Uterus (tissue), 4 donors: ENCODE measurements around the gene VAX1. TPM values are rescaled to one million over a fixed set of nuclear protein-coding genes. Genes with fewer than 3 reads are reported as not detected.

Experiments
- DNase-seq, 2 donors: peaks; one replicate each; pipeline ENCODE4 v3.0.0-alpha.2; 2019 to 2020
- H3K27ac ChIP-seq, 2 donors: fragments of 200-600 bp; sonication (generic); 1 replicate in 1 of 2; 2 replicates in 1 of 2; pipeline ENCODE4 v1.5.1; 2016 to 2018
- H3K27me3 ChIP-seq, 2 donors: fragments of 200-600 bp; sonication (generic); one replicate each; pipeline ENCODE4 v1.5.1; 2018 to 2019; ENCODE audit warnings: control low read depth in 1 of 2
- H3K36me3 ChIP-seq, 2 donors: fragments of 200-600 bp; sonication (generic); one replicate each; pipeline ENCODE4 v1.5.1; 2019; ENCODE audit warnings: control low read depth in 1 of 2
- H3K4me1 ChIP-seq, 2 donors: fragments of 200-600 bp; sonication (generic); one replicate each; pipeline ENCODE4 v1.5.1; 2018 to 2019; ENCODE audit warnings: control low read depth in 1 of 2
- H3K4me3 ChIP-seq, 2 donors: fragments of 200-600 bp; sonication (generic); 1 replicate in 1 of 2; 2 replicates in 1 of 2; pipeline ENCODE4 v1.5.1; 2018 to 2019; ENCODE audit warnings: mild to moderate bottlenecking in 1 of 2
- H3K9me3 ChIP-seq, 2 donors: fragments of 200-600 bp; sonication (generic); one replicate each; pipeline ENCODE4 v1.5.1; 2019; ENCODE audit warnings: control low read depth in 1 of 2
- POLR2A ChIP-seq, 2 donors: fragments of 450-650 bp; IDR thresholded peaks; one replicate each; pipeline ENCODE4 v1.6.1; 2016; ENCODE audit warnings: antibody characterized with exemption in 2 of 2, mild to moderate bottlenecking in 1 of 2, moderate library complexity in 1 of 2
- intact Hi-C: fragments of 100-400 bp; cut with DNase I; formaldehyde crosslinking; loops from one replicate; pipeline ENCODE4 v1.15.1; 2023; ENCODE audit warnings: low total_unique reads
- total RNA-seq, 4 donors: library from RNA; depleted of rRNA in 3 of 4; stranded (reverse); fragments of >200 nt in 3 of 4; gene quantifications; one replicate each; pipeline versions ENCODE4 v1.1.0 to v1.2.4, GENCODE V29; 2014 to 2023
- TF ChIP-seq, protein P1 (sequence below), 4 experiments: fragments of 200-600 bp in 2 of 4; fragments of 450-650 bp in 2 of 4; sonication (generic) in 2 of 4; IDR thresholded peaks; one replicate each; pipeline ENCODE4 v1.5.1; 2016 to 2019; ENCODE audit warnings: antibody characterized with exemption in 4 of 4, mild to moderate bottlenecking in 2 of 4, moderate library complexity in 1 of 4
- donor health status: DM: yes; HTN: yes; CAD: no.

Gene VAX1
- total RNA-seq, 4 donors from 2014 or later = not detected

DNA sequence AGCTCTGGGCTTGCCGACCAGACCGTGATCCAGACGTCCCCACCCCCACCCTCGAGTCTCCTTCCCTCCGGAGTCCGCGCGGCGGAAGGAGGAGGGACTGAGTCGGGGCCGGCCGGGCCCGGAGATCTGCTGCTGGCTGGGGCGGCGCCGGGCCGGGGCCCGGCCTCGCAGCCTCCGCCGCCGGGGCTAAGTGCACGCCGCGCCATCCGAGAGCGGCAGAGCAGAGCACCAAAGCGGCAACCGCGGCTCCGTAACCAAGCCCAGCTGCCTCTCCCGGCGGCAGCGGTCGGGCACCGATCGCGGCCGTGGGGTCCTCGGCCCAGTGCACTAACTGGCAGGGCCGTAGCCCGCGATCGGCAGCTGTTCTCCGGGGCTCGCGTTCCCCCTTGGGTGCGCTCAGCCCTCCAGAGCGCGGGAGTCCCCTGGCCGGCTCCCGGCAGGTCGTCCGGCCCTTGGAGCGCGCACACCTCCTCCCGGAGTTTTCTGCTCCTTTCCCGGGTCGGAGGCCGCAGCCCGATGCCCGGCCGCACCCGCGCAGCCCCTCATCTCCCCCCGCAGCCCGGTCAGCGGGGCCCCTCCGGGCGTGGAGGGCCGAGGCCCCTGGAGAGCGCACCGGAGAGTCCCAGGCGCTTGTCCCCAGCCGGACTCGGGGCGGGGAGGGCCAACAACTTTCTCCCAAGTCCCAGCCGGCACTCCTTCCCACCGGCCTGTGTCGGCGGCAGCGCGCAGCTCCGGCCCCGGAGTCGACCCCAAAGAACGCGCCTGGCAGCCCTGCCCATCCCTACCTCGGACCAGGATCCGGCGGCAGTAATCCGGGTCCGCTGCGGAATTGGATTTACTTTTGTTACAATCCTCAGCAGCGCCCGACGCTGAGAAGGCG is 799 bp downstream of the VAX1 start:
- peaks cover 0 to 11% of the 10 kb centered on the region in 2 donors for H3K4me1 ChIP-seq
- H3K4me3 ChIP-seq = no peak overlapping the region
- no peak for TF ChIP-seq POLR2A (IDR thresholded peaks at IDR 0.05)
- TF ChIP-seq, protein P1, sequence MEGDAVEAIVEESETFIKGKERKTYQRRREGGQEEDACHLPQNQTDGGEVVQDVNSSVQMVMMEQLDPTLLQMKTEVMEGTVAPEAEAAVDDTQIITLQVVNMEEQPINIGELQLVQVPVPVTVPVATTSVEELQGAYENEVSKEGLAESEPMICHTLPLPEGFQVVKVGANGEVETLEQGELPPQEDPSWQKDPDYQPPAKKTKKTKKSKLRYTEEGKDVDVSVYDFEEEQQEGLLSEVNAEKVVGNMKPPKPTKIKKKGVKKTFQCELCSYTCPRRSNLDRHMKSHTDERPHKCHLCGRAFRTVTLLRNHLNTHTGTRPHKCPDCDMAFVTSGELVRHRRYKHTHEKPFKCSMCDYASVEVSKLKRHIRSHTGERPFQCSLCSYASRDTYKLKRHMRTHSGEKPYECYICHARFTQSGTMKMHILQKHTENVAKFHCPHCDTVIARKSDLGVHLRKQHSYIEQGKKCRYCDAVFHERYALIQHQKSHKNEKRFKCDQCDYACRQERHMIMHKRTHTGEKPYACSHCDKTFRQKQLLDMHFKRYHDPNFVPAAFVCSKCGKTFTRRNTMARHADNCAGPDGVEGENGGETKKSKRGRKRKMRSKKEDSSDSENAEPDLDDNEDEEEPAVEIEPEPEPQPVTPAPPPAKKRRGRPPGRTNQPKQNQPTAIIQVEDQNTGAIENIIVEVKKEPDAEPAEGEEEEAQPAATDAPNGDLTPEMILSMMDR (IDR thresholded peaks at IDR 0.05) = no peak
- intact Hi-C loops = no loop called here
- no peaks in the 10 kb centered on the region for H3K36me3 ChIP-seq
- H3K27me3 ChIP-seq = peaks cover 28 to 79% of the 10 kb centered on the region in 2 donors
- no peaks in the 10 kb centered on the region for H3K9me3 ChIP-seq
- no peak for DNase-seq
- no peak overlapping the region for H3K27ac ChIP-seq

DNA sequence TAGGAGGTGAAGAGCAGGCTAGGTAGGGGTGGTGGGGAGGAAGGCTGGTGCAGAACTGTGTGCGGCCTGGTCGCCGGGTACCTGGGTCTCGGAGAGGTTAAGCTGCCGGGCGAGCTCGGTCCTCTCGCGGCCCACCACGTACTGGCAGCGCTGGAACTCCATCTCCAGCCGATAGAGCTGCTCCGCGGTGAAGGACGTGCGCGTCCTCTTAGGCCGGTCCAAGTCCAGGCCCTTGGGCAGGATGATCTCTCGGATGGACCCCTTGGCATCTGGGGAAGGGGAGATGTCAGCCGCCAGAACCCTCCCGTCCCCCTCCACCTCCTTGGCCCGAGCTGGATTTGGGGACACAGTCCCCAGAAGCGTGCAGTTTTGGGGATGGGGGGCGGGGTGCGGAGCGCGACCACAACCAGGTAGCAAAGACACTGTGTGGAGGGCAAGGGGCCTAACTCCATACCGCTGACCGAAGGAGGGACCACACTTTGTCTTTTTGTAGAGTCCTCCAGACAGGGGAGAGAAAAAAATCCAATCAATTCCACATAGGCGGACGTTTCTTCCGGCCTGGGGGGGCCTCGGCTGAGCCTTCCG is 1.6 kb downstream of the VAX1 start:
- intact Hi-C loops = no loop called here

DNA sequence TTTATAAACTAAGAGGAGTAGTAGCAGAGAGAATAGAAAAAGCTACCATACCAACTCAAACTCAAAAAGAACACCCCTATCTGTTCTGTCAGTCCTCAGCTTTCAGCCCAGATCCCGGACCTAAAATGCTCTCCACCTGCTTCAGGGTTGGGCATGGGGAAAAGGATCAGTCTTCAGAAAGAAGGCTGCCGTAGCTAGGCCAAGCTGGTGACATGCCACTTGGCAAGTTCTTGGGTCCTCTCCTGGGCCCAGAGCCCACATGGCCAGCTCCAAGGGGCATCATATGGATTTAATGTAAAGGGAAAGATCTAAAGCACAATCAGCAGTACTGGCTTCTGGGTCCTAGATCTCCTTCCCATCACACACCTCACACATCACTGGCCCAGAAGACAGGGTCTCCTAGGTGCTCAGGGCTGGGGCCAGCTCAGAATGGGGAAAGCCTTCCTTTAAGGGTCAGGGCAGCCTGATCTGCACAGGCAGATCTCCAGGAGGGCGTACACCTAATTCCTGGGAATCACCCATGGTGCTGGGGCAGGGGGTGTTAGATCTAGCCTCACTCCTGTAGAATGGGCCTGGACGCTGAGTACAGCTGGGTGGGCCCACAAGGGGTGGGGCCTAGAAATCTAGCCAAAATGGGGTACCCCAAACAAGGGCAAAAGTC is 2.5 kb downstream of the VAX1 start:
- Histone ChIP-seq H3K4me1 (peaks cover 0 to 15% of the 10 kb centered on the region in 2 donors), H3K9me3 (no peaks in the 10 kb centered on the region), H3K4me3 (no peak overlapping the region), H3K36me3 (no peaks in the 10 kb centered on the region), H3K27me3 (peaks cover 28 to 78% of the 10 kb centered on the region in 2 donors), H3K27ac (no peak overlapping the region)
- TF ChIP-seq, protein P1 (IDR thresholded peaks at IDR 0.05) = no peak
- no peak for TF ChIP-seq POLR2A (IDR thresholded peaks at IDR 0.05)
- DNase-seq = no peak
- intact Hi-C loops = no loop called here

More for the DNA sequence above, 1.6 kb downstream of the VAX1 start:
- Histone ChIP-seq H3K4me1 (peaks cover 0 to 12% of the 10 kb centered on the region in 2 donors), H3K36me3 (no peaks in the 10 kb centered on the region), H3K27ac (no peak overlapping the region), H3K27me3 (peaks cover 28 to 79% of the 10 kb centered on the region in 2 donors), H3K9me3 (no peaks in the 10 kb centered on the region), H3K4me3 (no peak overlapping the region)
- no peak for TF ChIP-seq POLR2A (IDR thresholded peaks at IDR 0.05)
- TF ChIP-seq, protein P1 (IDR thresholded peaks at IDR 0.05) = no peak
- DNase-seq = no peak

DNA sequence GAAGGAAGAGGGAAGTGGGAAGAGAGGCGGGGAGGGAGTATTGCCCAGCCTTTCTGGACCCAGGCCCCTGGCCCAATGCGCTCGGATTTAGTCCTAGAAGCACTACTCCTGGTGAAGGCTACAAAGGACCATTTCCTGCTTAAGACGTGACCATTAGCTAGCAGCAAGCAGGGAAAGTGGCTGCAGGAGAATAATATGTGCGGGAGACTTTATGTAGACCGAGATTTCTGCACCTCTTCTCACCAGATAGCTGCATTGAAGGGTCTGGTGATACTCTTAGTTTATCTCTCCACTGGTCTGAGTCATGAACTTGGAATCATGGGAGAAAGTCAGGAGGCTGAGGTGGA is 3.1 kb downstream of the VAX1 start:
- H3K36me3 ChIP-seq = no peaks in the 10 kb centered on the region
- H3K27ac ChIP-seq = no peak overlapping the region
- intact Hi-C loops = no loop called here
- H3K4me3 ChIP-seq = no peak overlapping the region
- peaks cover 22 to 74% of the 10 kb centered on the region in 2 donors for H3K27me3 ChIP-seq
- no peaks in the 10 kb centered on the region for H3K9me3 ChIP-seq
- H3K4me1 ChIP-seq = peaks cover 0 to 15% of the 10 kb centered on the region in 2 donors
- no peak for DNase-seq
- TF ChIP-seq, protein P1 (IDR thresholded peaks at IDR 0.05) = no peak
- TF ChIP-seq POLR2A (IDR thresholded peaks at IDR 0.05) = no peak
